ENCODE measurements around the gene SLC7A11. TPM values are rescaled to one million over a fixed set of nuclear protein-coding genes. Genes with fewer than 3 reads are reported as not detected.

SLC7A11 gene
- total RNA-seq, 3 donors from 2014 or later (not counting 1 experiment from before 2014, with no cell fraction given) = 0.07 to 1.4 TPM; not detected in 1

DNA sequence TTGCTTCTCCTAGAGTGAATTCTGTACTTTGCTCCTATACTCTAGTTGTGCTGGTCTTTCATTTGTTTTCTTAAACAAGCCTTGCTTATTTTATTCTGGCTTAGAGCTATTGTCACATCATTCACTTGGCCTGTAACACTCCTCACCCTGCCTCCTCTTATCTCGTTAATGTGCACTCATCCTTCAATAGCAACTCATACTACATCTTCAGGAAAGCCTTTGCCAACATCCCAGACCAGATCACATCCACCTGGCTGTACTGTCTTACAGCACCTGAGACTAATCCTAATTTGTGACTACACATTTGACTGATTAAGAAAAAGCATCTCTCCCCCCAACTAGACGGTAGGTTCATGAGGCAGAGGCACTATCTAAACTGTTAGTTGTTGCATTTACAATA, 80.8 kb downstream of the SLC7A11 start:
- intact Hi-C loops (cut with micrococcal nuclease) = no loop called here

GRCh38 chr4:138158746-138159297, 83.3 kb downstream of the SLC7A11 start:
- H3K4me3 Mint-ChIP-seq = no peak overlapping the region

More for the DNA sequence above, 80.8 kb downstream of the SLC7A11 start:
- 70% methylated on average over 1 of the region's 2 CpGs for WGBS (ENCODE audit: insufficient coverage)
- no peaks in the 10 kb centered on the region for H3K4me1 Mint-ChIP-seq
- Histone ChIP-seq H3K4me1 (ENCODE audit: control insufficient read depth, insufficient read depth, low read length) (no peaks in the 10 kb centered on the region), H3K27ac (ENCODE audit: low read length) (no peak overlapping the region), H3K9me3 (ENCODE audit: control insufficient read depth, insufficient read depth, low read length) (no peaks in the 10 kb centered on the region), H3K36me3 (ENCODE audit: control insufficient read depth, insufficient read depth, low read length) (no peaks in the 10 kb centered on the region), H3K27me3 (ENCODE audit: control insufficient read depth, insufficient read depth, low read length) (no peaks in the 10 kb centered on the region), H3K4me3 (ENCODE audit: low read length) (no peak overlapping the region)
- ATAC-seq = no peak
- no peak overlapping the region for H3K27ac Mint-ChIP-seq
- H3K36me3 Mint-ChIP-seq = no peaks in the 10 kb centered on the region
- no peaks in the 10 kb centered on the region for H3K27me3 Mint-ChIP-seq (ENCODE audit: low read depth in 2 of 2)
- DNase-seq = no peak
- no peak overlapping the region for H3K4me3 Mint-ChIP-seq
- H3K9me3 Mint-ChIP-seq = peaks cover 2 to 4% of the 10 kb centered on the region in 2 donors
- no peak for TF ChIP-seq CTCF (IDR thresholded peaks at IDR 0.05)

GRCh38 chr4:138140879-138141278, 101.3 kb downstream of the SLC7A11 start:
- DNase-seq (no peak), ATAC-seq (no peak)
- H3K4me3 ChIP-seq (ENCODE audit: low read length) = no peak overlapping the region
- Mint-ChIP-seq H3K27me3 (ENCODE audit: low read depth in 2 of 2) (no peaks in the 10 kb centered on the region), H3K4me3 (no peak overlapping the region), H3K4me1 (no peaks in the 10 kb centered on the region), H3K9me3 (peaks cover 3 to 10% of the 10 kb centered on the region in 2 donors), H3K36me3 (no peaks in the 10 kb centered on the region), H3K27ac (no peak overlapping the region)
- no peak for TF ChIP-seq CTCF (IDR thresholded peaks at IDR 0.05)
- intact Hi-C loops (cut with micrococcal nuclease) = no loop called here
- H3K9me3 ChIP-seq (ENCODE audit: control insufficient read depth, insufficient read depth, low read length) = no peaks in the 10 kb centered on the region
- no peaks in the 10 kb centered on the region for H3K27me3 ChIP-seq (ENCODE audit: control insufficient read depth, insufficient read depth, low read length)
- no peaks in the 10 kb centered on the region for H3K4me1 ChIP-seq (ENCODE audit: control insufficient read depth, insufficient read depth, low read length)
- no peaks in the 10 kb centered on the region for H3K36me3 ChIP-seq (ENCODE audit: control insufficient read depth, insufficient read depth, low read length)
- no peak overlapping the region for H3K27ac ChIP-seq (ENCODE audit: low read length)

More at GRCh38 chr4:138158746-138159297, 83.3 kb downstream of the SLC7A11 start:
- intact Hi-C loops (cut with micrococcal nuclease) = no loop called here
- DNase-seq (no peak), ATAC-seq (no peak)
- WGBS (ENCODE audit: insufficient coverage) = 88% methylated on average over 2 of the region's 2 CpGs
- Mint-ChIP-seq H3K27me3 (ENCODE audit: low read depth in 2 of 2) (no peaks in the 10 kb centered on the region), H3K9me3 (peaks cover 2 to 4% of the 10 kb centered on the region in 2 donors), H3K36me3 (no peaks in the 10 kb centered on the region), H3K27ac (no peak overlapping the region), H3K4me1 (no peaks in the 10 kb centered on the region)
- H3K4me1 ChIP-seq (ENCODE audit: control insufficient read depth, insufficient read depth, low read length) = no peaks in the 10 kb centered on the region
- no peak overlapping the region for H3K27ac ChIP-seq (ENCODE audit: low read length)
- H3K4me3 ChIP-seq (ENCODE audit: low read length) = no peak overlapping the region
- TF ChIP-seq CTCF (IDR thresholded peaks at IDR 0.05) = no peak
- H3K9me3 ChIP-seq (ENCODE audit: control insufficient read depth, insufficient read depth, low read length) = no peaks in the 10 kb centered on the region
- no peaks in the 10 kb centered on the region for H3K27me3 ChIP-seq (ENCODE audit: control insufficient read depth, insufficient read depth, low read length)
- no peaks in the 10 kb centered on the region for H3K36me3 ChIP-seq (ENCODE audit: control insufficient read depth, insufficient read depth, low read length)

DNA sequence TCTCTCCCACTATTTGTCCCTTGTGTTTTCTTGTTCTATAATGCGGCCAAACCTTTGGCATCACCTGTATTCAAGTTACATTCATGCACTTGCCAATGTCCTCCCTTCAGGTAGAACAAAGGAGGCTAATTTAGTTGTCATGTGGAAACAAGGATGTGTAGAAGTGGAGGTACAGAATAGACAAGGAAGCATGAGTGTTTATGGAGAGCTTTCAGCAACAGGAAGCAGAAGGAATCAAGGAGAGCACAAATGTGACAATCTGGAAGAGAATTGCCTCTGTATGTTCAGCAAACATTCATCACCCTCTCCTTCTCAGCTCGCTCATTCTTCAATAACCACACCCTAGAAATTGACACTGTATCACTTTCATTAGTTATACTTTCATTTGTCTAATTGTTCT, 103.4 kb downstream of the SLC7A11 start:
- no peak overlapping the region for H3K27ac Mint-ChIP-seq
- H3K36me3 ChIP-seq (ENCODE audit: control insufficient read depth, insufficient read depth, low read length) = no peaks in the 10 kb centered on the region
- no peaks in the 10 kb centered on the region for H3K36me3 Mint-ChIP-seq
- 82% methylated on average over 2 of the region's 2 CpGs for WGBS (ENCODE audit: insufficient coverage)
- H3K4me3 ChIP-seq (ENCODE audit: low read length) = no peak overlapping the region
- DNase-seq (no peak), ATAC-seq (no peak)
- intact Hi-C loops (cut with micrococcal nuclease) = no loop called here
- peaks cover 3 to 8% of the 10 kb centered on the region in 2 donors for H3K9me3 Mint-ChIP-seq
- H3K4me3 Mint-ChIP-seq = no peak overlapping the region
- H3K27me3 ChIP-seq (ENCODE audit: control insufficient read depth, insufficient read depth, low read length) = no peaks in the 10 kb centered on the region
- TF ChIP-seq CTCF (IDR thresholded peaks at IDR 0.05) = no peak
- H3K9me3 ChIP-seq (ENCODE audit: control insufficient read depth, insufficient read depth, low read length) = peaks cover 2% of the 10 kb centered on the region
- H3K27me3 Mint-ChIP-seq (ENCODE audit: low read depth in 2 of 2) = no peaks in the 10 kb centered on the region
- H3K4me1 Mint-ChIP-seq = no peaks in the 10 kb centered on the region
- H3K4me1 ChIP-seq (ENCODE audit: control insufficient read depth, insufficient read depth, low read length) = no peaks in the 10 kb centered on the region
- H3K27ac ChIP-seq (ENCODE audit: low read length) = no peak overlapping the region

Data from natural killer cell (primary cell).